MCF 10A (cell line): Measurements from ENCODE around the gene OR2A25. TPM values are rescaled to one million over a fixed set of nuclear protein-coding genes. Genes with fewer than 3 reads are reported as not detected.

ENCODE experiments used
- Bru-seq: library from RNA; stranded (reverse); fragments of 400-500 nt; gene quantifications from one replicate; lab custom pipeline; 2021; lab: Mats Ljungman, UMichigan
- BruChase-seq, 2 experiments: library from RNA; stranded (reverse); fragments of 400-500 nt; gene quantifications; one replicate each; lab custom pipeline; 2021; lab: Mats Ljungman, UMichigan
- BruUV-seq: library from RNA; stranded (reverse); fragments of 400-500 nt; replicated peaks from 2 replicates; lab custom pipeline; 2021; lab: Mats Ljungman, UMichigan
- CTCF ChIA-PET: fragments of 300-600 bp; sonication (Branson Sonifier 250); formaldehyde crosslinking; extraction: SDS; loops from one replicate; lab custom pipeline; 2021; ENCODE audit warnings: antibody characterized with exemption, inconsistent platforms; lab: Yijun Ruan, JAX
- POLR2A ChIA-PET: fragments of 300-600, 350-650 bp; sonication (Branson Sonifier 250); formaldehyde crosslinking; extraction: SDS; loops from one replicate; lab custom pipeline; 2020; ENCODE audit warnings: antibody characterized with exemption, inconsistent platforms; lab: Yijun Ruan, JAX
- DNase-seq: peaks from one replicate; pipeline ENCODE4 v3.0.0-alpha.2; 2018; ENCODE audit not compliant: unreplicated experiment
- H3K27ac Mint-ChIP-seq: one replicate; pipeline ENCODE4 v1.8.0; 2022; ENCODE audit warnings: mild to moderate bottlenecking, low read depth, mixed read lengths; ENCODE audit not compliant: unreplicated experiment
- H3K27me3 Mint-ChIP-seq: one replicate; pipeline ENCODE4 v1.8.0; 2022; ENCODE audit warnings: mixed read lengths; ENCODE audit not compliant: insufficient read depth, unreplicated experiment
- H3K36me3 Mint-ChIP-seq: one replicate; pipeline ENCODE4 v1.8.0; 2022; ENCODE audit warnings: mild to moderate bottlenecking, moderate library complexity, mixed read lengths; ENCODE audit not compliant: insufficient read depth, unreplicated experiment
- H3K4me1 Mint-ChIP-seq: one replicate; pipeline ENCODE4 v1.8.0; 2022; ENCODE audit warnings: mixed read lengths; ENCODE audit not compliant: insufficient read depth, unreplicated experiment
- H3K4me3 Mint-ChIP-seq: one replicate; pipeline ENCODE4 v1.8.0; 2022; ENCODE audit warnings: mild to moderate bottlenecking, moderate library complexity, mixed read lengths; ENCODE audit not compliant: unreplicated experiment
- H3K9me3 Mint-ChIP-seq: one replicate; pipeline ENCODE4 v1.8.0; 2022; ENCODE audit warnings: mixed read lengths; ENCODE audit not compliant: unreplicated experiment
- intact Hi-C: fragments of 100-400 bp; cut with micrococcal nuclease; formaldehyde crosslinking; loops from 2 replicates; pipeline ENCODE4 v1.14.1; 2022
- long read RNA-seq: library from polyadenylated mRNA; stranded (forward); transcript quantifications from one replicate; pipeline ENCODE4 v2.0.0, GENCODE V29; 2022
- total RNA-seq: library from RNA; stranded (reverse); gene quantifications from 2 replicates; pipeline ENCODE4 v1.2.3, GENCODE V29; 2022
- TF ChIP-seq, protein P1 (sequence below): fragments of 200-600 bp; IDR thresholded peaks from one replicate; pipeline ENCODE4 v1.8.0; 2022; ENCODE audit warnings: antibody characterized with exemption, mild to moderate bottlenecking; ENCODE audit not compliant: unreplicated experiment

Gene OR2A25
- not detected in 2 replicates for total RNA-seq
- Bru-seq, nascent RNA = not detected
- not detected for BruChase-seq, experiment 1, labeled RNA remaining after a 6-hour chase
- BruChase-seq, experiment 2, labeled RNA remaining after a 2-hour chase = not detected
- long read RNA-seq = 0 reads

DNA sequence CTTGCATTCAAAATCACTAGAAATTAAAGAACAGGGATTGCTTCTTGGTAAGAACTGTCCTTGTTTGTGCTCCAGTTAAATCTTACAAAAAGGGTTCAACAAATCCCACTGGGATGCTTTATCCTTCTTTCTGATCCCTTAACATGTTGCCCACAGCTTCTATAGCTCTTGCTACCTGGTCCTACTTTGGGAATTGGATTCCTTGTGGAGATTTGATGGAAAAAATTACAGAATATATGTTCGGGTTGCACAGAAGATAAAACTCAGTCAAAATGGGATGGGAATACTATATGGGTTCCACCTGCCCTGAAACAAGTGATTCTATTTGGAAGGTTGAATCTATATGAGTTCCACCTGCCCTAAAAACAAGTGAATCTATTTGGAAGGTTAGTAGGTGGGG, at the start of gene OR2A25:
OR2A25 (plus strand) TSS at position 301 of the 400 bp plus-strand sequence. CDS start 4,409 bp downstream, outside the sequence.
- H3K4me1 Mint-ChIP-seq = no peaks in the 10 kb centered on the region
- TF ChIP-seq, protein P1, sequence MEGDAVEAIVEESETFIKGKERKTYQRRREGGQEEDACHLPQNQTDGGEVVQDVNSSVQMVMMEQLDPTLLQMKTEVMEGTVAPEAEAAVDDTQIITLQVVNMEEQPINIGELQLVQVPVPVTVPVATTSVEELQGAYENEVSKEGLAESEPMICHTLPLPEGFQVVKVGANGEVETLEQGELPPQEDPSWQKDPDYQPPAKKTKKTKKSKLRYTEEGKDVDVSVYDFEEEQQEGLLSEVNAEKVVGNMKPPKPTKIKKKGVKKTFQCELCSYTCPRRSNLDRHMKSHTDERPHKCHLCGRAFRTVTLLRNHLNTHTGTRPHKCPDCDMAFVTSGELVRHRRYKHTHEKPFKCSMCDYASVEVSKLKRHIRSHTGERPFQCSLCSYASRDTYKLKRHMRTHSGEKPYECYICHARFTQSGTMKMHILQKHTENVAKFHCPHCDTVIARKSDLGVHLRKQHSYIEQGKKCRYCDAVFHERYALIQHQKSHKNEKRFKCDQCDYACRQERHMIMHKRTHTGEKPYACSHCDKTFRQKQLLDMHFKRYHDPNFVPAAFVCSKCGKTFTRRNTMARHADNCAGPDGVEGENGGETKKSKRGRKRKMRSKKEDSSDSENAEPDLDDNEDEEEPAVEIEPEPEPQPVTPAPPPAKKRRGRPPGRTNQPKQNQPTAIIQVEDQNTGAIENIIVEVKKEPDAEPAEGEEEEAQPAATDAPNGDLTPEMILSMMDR = no peak
- no peaks in the 10 kb centered on the region for H3K36me3 Mint-ChIP-seq
- no TSS peak for BruUV-seq
- H3K27me3 Mint-ChIP-seq = peaks cover 43% of the 10 kb centered on the region
- DNase-seq = no peak
- intact Hi-C loops = no loop called here
- no peak within 1 kb of the TSS for H3K27ac Mint-ChIP-seq
- ChIA-PET CTCF (no interaction called here), POLR2A (no interaction called here)
- no peaks in the 10 kb centered on the region for H3K9me3 Mint-ChIP-seq
- no peak within 1 kb of the TSS for H3K4me3 Mint-ChIP-seq

- Mint-ChIP-seq H3K27ac (no peak overlapping the region), H3K36me3 (no peaks in the 10 kb centered on the region), H3K4me1 (no peaks in the 10 kb centered on the region), H3K9me3 (no peaks in the 10 kb centered on the region), H3K27me3 (no peaks in the 10 kb centered on the region), H3K4me3 (no peak overlapping the region)
- CTCF ChIA-PET = interaction anchor here (0.5 to 0.9 kb wide), 3 partner anchors 13 to 44 kb away, joined by 3 read pairs; no protein-coding TSS in a partner anchor
- intact Hi-C loops = loop anchor here (10.0 kb wide), 1 partner anchor 46 kb away; no protein-coding TSS in a partner anchor
- POLR2A ChIA-PET = interaction anchor here (1.2 kb wide), 1 partner anchor 118 kb away, joined by 3 read pairs; the partner anchor contains the start of gene TCAF1
- BruUV-seq = no TSS peak
- DNase-seq = no peak
- TF ChIP-seq, protein P1 = no peak
These were observed 49.3 kb upstream of the OR2A25 start for GRCh38 chr7:144020340-144020739.

DNA sequence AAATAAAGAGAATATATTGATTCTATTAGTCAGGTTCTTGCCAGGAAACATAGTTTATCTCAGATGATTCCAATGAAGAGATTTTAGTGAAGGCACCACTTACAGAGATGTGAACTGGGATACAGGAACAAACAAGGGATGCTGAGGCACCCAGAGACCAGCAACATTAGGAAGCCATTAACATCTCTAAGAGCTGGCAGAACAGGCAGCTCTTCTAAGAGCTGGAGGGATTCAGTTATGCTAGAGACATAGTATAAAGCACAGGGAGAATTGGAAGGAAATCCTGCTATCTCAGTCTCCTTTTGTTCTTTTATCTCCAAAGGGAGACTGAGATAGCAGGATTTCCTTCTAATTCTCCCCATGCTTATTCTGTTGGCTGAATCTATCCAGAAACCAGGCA, 47.4 kb upstream of the OR2A25 start:
- intact Hi-C loops = loop anchor here (10.0 kb wide), 1 partner anchor 47 kb away; no protein-coding TSS in a partner anchor
- POLR2A ChIA-PET = interaction anchor here (0.6 kb wide), 1 partner anchor 371 kb away, joined by 3 read pairs; no protein-coding TSS in a partner anchor
- Mint-ChIP-seq H3K27me3 (no peaks in the 10 kb centered on the region), H3K4me3 (no peak overlapping the region), H3K27ac (no peak overlapping the region), H3K36me3 (no peaks in the 10 kb centered on the region), H3K4me1 (no peaks in the 10 kb centered on the region), H3K9me3 (no peaks in the 10 kb centered on the region)
- TF ChIP-seq, protein P1 = no peak
- no TSS peak for BruUV-seq
- no peak for DNase-seq
- CTCF ChIA-PET = interaction anchor here (0.9 to 1.0 kb wide), 2 partner anchors 11 to 121 kb away, joined by 3 to 5 read pairs; partner anchors contain the start of gene TCAF1

DNA sequence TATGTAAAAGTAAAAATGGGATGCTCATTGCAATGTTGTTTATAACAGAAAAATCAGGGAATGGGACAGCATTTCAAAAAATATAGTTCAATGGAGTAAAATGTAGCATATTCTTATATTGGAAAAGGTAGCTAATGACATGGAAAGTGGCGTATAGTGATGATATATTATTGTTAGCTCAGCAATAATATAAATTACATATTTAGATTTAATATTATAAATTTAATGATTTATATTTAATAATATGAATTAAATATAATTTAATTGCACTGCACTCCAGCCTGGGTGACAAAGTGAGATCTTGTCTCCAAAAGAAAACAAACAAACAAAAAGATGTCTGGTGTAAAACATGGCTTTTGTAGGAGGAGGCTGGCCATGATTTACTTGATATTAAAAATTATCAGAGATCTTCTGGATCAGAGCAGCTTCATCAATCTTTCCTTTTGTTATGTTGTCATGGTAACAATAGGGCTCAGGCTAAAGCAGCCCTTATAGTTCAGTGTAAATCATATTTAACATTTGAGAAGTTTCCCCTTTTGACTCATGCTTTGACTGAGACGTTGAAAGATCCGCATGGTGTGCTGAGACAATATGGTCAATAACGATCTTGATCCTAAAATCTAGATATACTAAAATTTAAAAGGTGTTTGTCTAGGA, 46.3 kb upstream of the OR2A25 start:
- intact Hi-C loops = loop anchor here (10.0 kb wide), 1 partner anchor 48 kb away; no protein-coding TSS in a partner anchor

More for the DNA sequence above, 46.3 kb upstream of the OR2A25 start:
- Mint-ChIP-seq H3K27me3 (no peaks in the 10 kb centered on the region), H3K27ac (no peak overlapping the region), H3K9me3 (no peaks in the 10 kb centered on the region), H3K4me1 (no peaks in the 10 kb centered on the region), H3K36me3 (no peaks in the 10 kb centered on the region), H3K4me3 (no peak overlapping the region)
- ChIA-PET POLR2A (no interaction called here), CTCF (interaction anchor here (0.6 to 0.9 kb wide), 2 partner anchors 122 to 1014 kb away, joined by 3 read pairs; partner anchors contain the start of gene TCAF1)
- DNase-seq = no peak
- BruUV-seq = no TSS peak
- TF ChIP-seq, protein P1 = no peak
